Liver (tissue), 9 donors: ENCODE measurements around the gene MAPKBP1. TPM values are rescaled to one million over a fixed set of nuclear protein-coding genes. Genes with fewer than 3 reads are reported as not detected.
"Not testable (repeated sequence)": the region's sequence is repeated elsewhere in the genome, so short reads cannot be mapped to it uniquely, and the experiment has no call there.

Source experiments
- DNase-seq: peaks from one replicate; pipeline ENCODE4 v3.0.0-alpha.2; 2017; ENCODE audit warnings: low spot score
- H3K27ac ChIP-seq, 2 donors: one replicate each; pipeline ENCODE4 v1.7.0; 2013; ENCODE audit warnings: inconsistent platforms in 2 of 2, low read length in 2 of 2, control low read depth in 1 of 2, low read depth in 1 of 2, mild to moderate bottlenecking in 1 of 2
- H3K27me3 ChIP-seq, 4 donors: one replicate each; pipeline versions ENCODE4 v1.6.1 to v1.7.0; 2013; ENCODE audit warnings: low read length in 3 of 4, inconsistent platforms in 1 of 4, mild to moderate bottlenecking in 1 of 4, moderate library complexity in 1 of 4; ENCODE audit not compliant: control insufficient read depth in 4 of 4, insufficient read depth in 4 of 4
- H3K36me3 ChIP-seq, 4 donors: one replicate each; pipeline versions ENCODE4 v1.6.1 to v1.7.0; 2013; ENCODE audit warnings: low read length in 3 of 4, mild to moderate bottlenecking in 3 of 4, low read depth in 1 of 4, moderate library complexity in 1 of 4; ENCODE audit not compliant: control insufficient read depth in 4 of 4, insufficient read depth in 3 of 4
- H3K4me1 ChIP-seq, 4 donors: one replicate each; pipeline versions ENCODE4 v1.6.1 to v1.7.0; 2013; ENCODE audit warnings: low read length in 3 of 4, mild to moderate bottlenecking in 3 of 4, moderate library complexity in 1 of 4; ENCODE audit not compliant: control insufficient read depth in 4 of 4, insufficient read depth in 4 of 4
- H3K4me3 ChIP-seq, 3 donors: one replicate each; pipeline versions ENCODE4 v1.6.1 to v1.7.0; 2013; ENCODE audit warnings: low read length in 3 of 3, control low read depth in 1 of 3, low read depth in 1 of 3, mild to moderate bottlenecking in 1 of 3
- H3K9ac ChIP-seq, 2 donors: one replicate each; pipeline ENCODE4 v1.7.0; 2013; ENCODE audit warnings: low read length in 2 of 2, mild to moderate bottlenecking in 2 of 2, moderate library complexity in 2 of 2, control low read depth in 1 of 2, low read depth in 1 of 2
- H3K9me3 ChIP-seq, 4 donors: one replicate each; pipeline versions ENCODE4 v1.6.1 to v1.7.0; 2013; ENCODE audit warnings: low read length in 3 of 4; ENCODE audit not compliant: control insufficient read depth in 4 of 4
- ATF3 ChIP-seq: IDR thresholded peaks from 2 replicates; pipeline ENCODE4 v1.6.1; 2016; ENCODE audit warnings: antibody characterized with exemption
- EGR1 ChIP-seq, 2 donors: IDR thresholded peaks; 2 replicates each; pipeline ENCODE4 v1.6.1; 2016 to 2018; ENCODE audit warnings: antibody characterized with exemption in 2 of 2, low read depth in 2 of 2
- HNF4A ChIP-seq, 2 donors: conservative IDR thresholded peaks; 2 replicates each; pipeline ENCODE4 v1.6.1; 2016; ENCODE audit warnings: antibody characterized with exemption in 2 of 2, mild to moderate bottlenecking in 2 of 2
- HNF4G ChIP-seq: IDR thresholded peaks from 2 replicates; pipeline ENCODE4 v1.6.1; 2016; ENCODE audit warnings: antibody characterized with exemption
- JUND ChIP-seq, 2 donors: IDR thresholded peaks; 2 replicates each; pipeline ENCODE4 v1.6.1; 2016; ENCODE audit warnings: antibody characterized with exemption in 2 of 2
- MAX ChIP-seq: IDR thresholded peaks from 2 replicates; pipeline ENCODE4 v1.6.1; 2016; ENCODE audit warnings: antibody characterized with exemption
- NR2F2 ChIP-seq: IDR thresholded peaks from 2 replicates; pipeline ENCODE4 v1.6.1; 2016; ENCODE audit warnings: antibody characterized with exemption
- RAD21 ChIP-seq, 2 donors: IDR thresholded peaks; 2 replicates each; pipeline ENCODE4 v1.6.1; 2016; ENCODE audit warnings: antibody characterized with exemption in 2 of 2, mild to moderate bottlenecking in 2 of 2
- REST ChIP-seq: IDR thresholded peaks from 2 replicates; pipeline ENCODE4 v1.6.1; 2016; ENCODE audit warnings: antibody characterized with exemption, mild to moderate bottlenecking
- RXRA ChIP-seq, 2 donors: IDR thresholded peaks; 2 replicates each; pipeline ENCODE4 v1.6.1; 2017 to 2018; ENCODE audit warnings: antibody characterized with exemption in 2 of 2, mild to moderate bottlenecking in 1 of 2
- SP1 ChIP-seq: IDR thresholded peaks from 2 replicates; pipeline ENCODE4 v1.6.1; 2018; ENCODE audit warnings: antibody characterized with exemption, mild to moderate bottlenecking
- TAF1 ChIP-seq: conservative IDR thresholded peaks from 2 replicates; pipeline ENCODE4 v1.6.1; 2016; ENCODE audit warnings: antibody characterized with exemption, mild to moderate bottlenecking
- YY1 ChIP-seq: IDR thresholded peaks from 2 replicates; pipeline ENCODE4 v1.6.1; 2016; ENCODE audit warnings: antibody characterized with exemption, mild to moderate bottlenecking
- ZBTB33 ChIP-seq: IDR thresholded peaks from 2 replicates; pipeline ENCODE4 v1.6.1; 2016; ENCODE audit warnings: antibody characterized with exemption
- WGBS: extraction: QIAGEN DNeasy Blood & Tissue Kit; methylation state at CpG from one replicate; pipeline ENCODE4 v1.1.7; 2013; 5-methylcytosine and 5-hydroxymethylcytosine counted together
- polyA plus RNA-seq, 2 donors: library from polyadenylated mRNA; stranded (reverse) in 1 of 2; unstranded in 1 of 2; fragments of 200-250 nt in 1 of 2; fragments of >200 nt in 1 of 2; fragmentation: Nextera tagmentation in 1 of 2; extraction: Ambion mirVana in 1 of 2; gene quantifications; one replicate each; pipeline versions ENCODE4 v1.2.1 to v1.2.3, GENCODE V29; 2013 to 2015
- total RNA-seq, 2 donors: library from RNA; depleted of rRNA; stranded (reverse); fragments of >200 nt; gene quantifications; one replicate each; pipeline ENCODE4 v1.2.3, GENCODE V29; 2014
- donor health status: healthy.
- donor health status: healthy.
- donor health status: healthy.
- donor health status: healthy.
- donor health status: healthy.

MAPKBP1 gene
- total and polyA plus RNA-seq, 4 donors = 0.89 to 10.3 (median 2.7) TPM

- DNase-seq = no peak
- Histone ChIP-seq H3K4me3 (no peak overlapping the region), H3K9me3 (no peaks in the 10 kb centered on the region), H3K27me3 (no peaks in the 10 kb centered on the region), H3K4me1 (no peaks in the 10 kb centered on the region), H3K36me3 (peaks cover 1 to 29% (median 19%) of the 10 kb centered on the region in 4 donors), H3K9ac (no peak overlapping the region), H3K27ac (no peak overlapping the region)
- 94% methylated on average over 4 of the region's 4 CpGs for WGBS
- TF ChIP-seq SP1 (no peak), EGR1 (IDR thresholded peaks at IDR 0.05; ENCODE audit: low read depth in 2 of 2) (no peak), RAD21 (IDR thresholded peaks at IDR 0.05) (no peak), REST (no peak), HNF4A (conservative IDR thresholded peaks at IDR 0.05) (no peak), ATF3 (no peak), ZBTB33 (no peak), YY1 (no peak)
Measured at GRCh38 chr15:41735046-41735445, 39.2 kb upstream of the MAPKBP1 start.

- not testable (repeated sequence) for H3K4me1 ChIP-seq, DNase-seq, H3K9me3 ChIP-seq, H3K27me3 ChIP-seq, H3K27ac ChIP-seq, H3K9ac ChIP-seq, H3K4me3 ChIP-seq
- H3K36me3 ChIP-seq = peaks cover 1 to 30% (median 19%) of the 10 kb centered on the region in 4 donors
- 97% methylated on average over 10 of the region's 10 CpGs for WGBS
Measured at GRCh38 chr15:41735492-41735891, 38.8 kb upstream of the MAPKBP1 start.

- Histone ChIP-seq H3K27me3 (no peaks in the 10 kb centered on the region), H3K4me1 (no peaks in the 10 kb centered on the region), H3K27ac (no peak overlapping the region), H3K9me3 (no peaks in the 10 kb centered on the region), H3K9ac (no peak overlapping the region), H3K36me3 (peaks cover 1 to 30% (median 17%) of the 10 kb centered on the region in 4 donors), H3K4me3 (no peak overlapping the region)
- 94% methylated on average over 1 of the region's 1 CpG for WGBS
- no peak for DNase-seq
- TF ChIP-seq SP1 (no peak), NR2F2 (no peak), TAF1 (no peak), ZBTB33 (no peak), YY1 (no peak), HNF4A (conservative IDR thresholded peaks at IDR 0.05) (no peak), HNF4G (no peak), RXRA (IDR thresholded peaks at IDR 0.05) (no peak), RAD21 (IDR thresholded peaks at IDR 0.05) (no peak), MAX (no peak), REST (no peak), ATF3 (no peak), JUND (IDR thresholded peaks at IDR 0.05) (no peak)
Measured at GRCh38 chr15:41746802-41747201, 27.5 kb upstream of the MAPKBP1 start.
